Liver (tissue), 9 donors: ENCODE data around the gene STK32C. TPM values are rescaled to one million over a fixed set of nuclear protein-coding genes. Genes with fewer than 3 reads are reported as not detected.

ENCODE experiments used
- DNase-seq: peaks from one replicate; pipeline ENCODE4 v3.0.0-alpha.2; 2017; ENCODE audit warnings: low spot score
- H3K27ac ChIP-seq, 2 donors: one replicate each; pipeline ENCODE4 v1.7.0; 2013; ENCODE audit warnings: inconsistent platforms in 2 of 2, low read length in 2 of 2, control low read depth in 1 of 2, low read depth in 1 of 2, mild to moderate bottlenecking in 1 of 2
- H3K27me3 ChIP-seq, 4 donors: one replicate each; pipeline versions ENCODE4 v1.6.1 to v1.7.0; 2013; ENCODE audit warnings: low read length in 3 of 4, inconsistent platforms in 1 of 4, mild to moderate bottlenecking in 1 of 4, moderate library complexity in 1 of 4; ENCODE audit not compliant: control insufficient read depth in 4 of 4, insufficient read depth in 4 of 4
- H3K36me3 ChIP-seq, 4 donors: one replicate each; pipeline versions ENCODE4 v1.6.1 to v1.7.0; 2013; ENCODE audit warnings: low read length in 3 of 4, mild to moderate bottlenecking in 3 of 4, low read depth in 1 of 4, moderate library complexity in 1 of 4; ENCODE audit not compliant: control insufficient read depth in 4 of 4, insufficient read depth in 3 of 4
- H3K4me1 ChIP-seq, 4 donors: one replicate each; pipeline versions ENCODE4 v1.6.1 to v1.7.0; 2013; ENCODE audit warnings: low read length in 3 of 4, mild to moderate bottlenecking in 3 of 4, moderate library complexity in 1 of 4; ENCODE audit not compliant: control insufficient read depth in 4 of 4, insufficient read depth in 4 of 4
- H3K4me3 ChIP-seq, 3 donors: one replicate each; pipeline versions ENCODE4 v1.6.1 to v1.7.0; 2013; ENCODE audit warnings: low read length in 3 of 3, control low read depth in 1 of 3, low read depth in 1 of 3, mild to moderate bottlenecking in 1 of 3
- H3K9ac ChIP-seq, 2 donors: one replicate each; pipeline ENCODE4 v1.7.0; 2013; ENCODE audit warnings: low read length in 2 of 2, mild to moderate bottlenecking in 2 of 2, moderate library complexity in 2 of 2, control low read depth in 1 of 2, low read depth in 1 of 2
- H3K9me3 ChIP-seq, 4 donors: one replicate each; pipeline versions ENCODE4 v1.6.1 to v1.7.0; 2013; ENCODE audit warnings: low read length in 3 of 4; ENCODE audit not compliant: control insufficient read depth in 4 of 4
- ATF3 ChIP-seq: IDR thresholded peaks from 2 replicates; pipeline ENCODE4 v1.6.1; 2016; ENCODE audit warnings: antibody characterized with exemption
- CTCF ChIP-seq: fragments of 150-350 bp; IDR thresholded peaks from 2 replicates; pipeline ENCODE4 v1.5.1; 2017; ENCODE audit warnings: improper control_type of control experiment, low read depth, low read length; ENCODE audit not compliant: missing input control
- EGR1 ChIP-seq, 2 donors: IDR thresholded peaks; 2 replicates each; pipeline ENCODE4 v1.6.1; 2016 to 2018; ENCODE audit warnings: antibody characterized with exemption in 2 of 2, low read depth in 2 of 2
- FOXA1 ChIP-seq: IDR thresholded peaks from 2 replicates; pipeline ENCODE4 v1.6.1; 2016; ENCODE audit warnings: antibody characterized with exemption
- FOXA2 ChIP-seq: IDR thresholded peaks from 2 replicates; pipeline ENCODE4 v1.6.1; 2016; ENCODE audit warnings: antibody characterized with exemption
- GABPA ChIP-seq, 2 donors: IDR thresholded peaks in 1 of 2; conservative IDR thresholded peaks in 1 of 2; 2 replicates each; pipeline ENCODE4 v1.6.1; 2016; ENCODE audit warnings: antibody characterized with exemption in 2 of 2, mild to moderate bottlenecking in 1 of 2, moderate library complexity in 1 of 2
- HNF4A ChIP-seq, 2 donors: conservative IDR thresholded peaks; 2 replicates each; pipeline ENCODE4 v1.6.1; 2016; ENCODE audit warnings: antibody characterized with exemption in 2 of 2, mild to moderate bottlenecking in 2 of 2
- JUND ChIP-seq, 2 donors: IDR thresholded peaks; 2 replicates each; pipeline ENCODE4 v1.6.1; 2016; ENCODE audit warnings: antibody characterized with exemption in 2 of 2
- MAX ChIP-seq: IDR thresholded peaks from 2 replicates; pipeline ENCODE4 v1.6.1; 2016; ENCODE audit warnings: antibody characterized with exemption
- RAD21 ChIP-seq, 2 donors: IDR thresholded peaks; 2 replicates each; pipeline ENCODE4 v1.6.1; 2016; ENCODE audit warnings: antibody characterized with exemption in 2 of 2, mild to moderate bottlenecking in 2 of 2
- REST ChIP-seq: IDR thresholded peaks from 2 replicates; pipeline ENCODE4 v1.6.1; 2016; ENCODE audit warnings: antibody characterized with exemption, mild to moderate bottlenecking
- RXRA ChIP-seq, 2 donors: IDR thresholded peaks; 2 replicates each; pipeline ENCODE4 v1.6.1; 2017 to 2018; ENCODE audit warnings: antibody characterized with exemption in 2 of 2, mild to moderate bottlenecking in 1 of 2
- SP1 ChIP-seq: IDR thresholded peaks from 2 replicates; pipeline ENCODE4 v1.6.1; 2018; ENCODE audit warnings: antibody characterized with exemption, mild to moderate bottlenecking
- YY1 ChIP-seq: IDR thresholded peaks from 2 replicates; pipeline ENCODE4 v1.6.1; 2016; ENCODE audit warnings: antibody characterized with exemption, mild to moderate bottlenecking
- ZBTB33 ChIP-seq: IDR thresholded peaks from 2 replicates; pipeline ENCODE4 v1.6.1; 2016; ENCODE audit warnings: antibody characterized with exemption
- WGBS: extraction: QIAGEN DNeasy Blood & Tissue Kit; methylation state at CpG from one replicate; pipeline ENCODE4 v1.1.7; 2013; 5-methylcytosine and 5-hydroxymethylcytosine counted together
- polyA plus RNA-seq, 2 donors: library from polyadenylated mRNA; stranded (reverse) in 1 of 2; unstranded in 1 of 2; fragments of 200-250 nt in 1 of 2; fragments of >200 nt in 1 of 2; fragmentation: Nextera tagmentation in 1 of 2; extraction: Ambion mirVana in 1 of 2; gene quantifications; one replicate each; pipeline versions ENCODE4 v1.2.1 to v1.2.3, GENCODE V29; 2013 to 2015
- total RNA-seq, 2 donors: library from RNA; depleted of rRNA; stranded (reverse); fragments of >200 nt; gene quantifications; one replicate each; pipeline ENCODE4 v1.2.3, GENCODE V29; 2014
- donor health status: healthy.
- donor health status: healthy.
- donor health status: healthy.
- donor health status: healthy.
- donor health status: healthy.

STK32C gene
- total and polyA plus RNA-seq, 4 donors: 1.8 to 4.6 (median 2.2) TPM

GRCh38 chr10:132175907-132176581 is 131.7 kb downstream of the STK32C start:
- Histone ChIP-seq H3K36me3 (no peaks in the 10 kb centered on the region), H3K27me3 (peaks cover 0 to 9% (median 5%) of the 10 kb centered on the region in 4 donors), H3K4me3 (no peak overlapping the region), H3K27ac (no peak overlapping the region), H3K9ac (no peak overlapping the region), H3K4me1 (no peaks in the 10 kb centered on the region), H3K9me3 (no peaks in the 10 kb centered on the region)
- DNase-seq: no peak
- 12% methylated on average over 16 of the region's 16 CpGs for WGBS
- TF ChIP-seq JUND (IDR thresholded peaks at IDR 0.05) (no peak), REST (no peak), CTCF (no peak), HNF4A (conservative IDR thresholded peaks at IDR 0.05) (no peak), ZBTB33 (no peak), FOXA1 (no peak), RXRA (IDR thresholded peaks at IDR 0.05) (no peak), YY1 (no peak), SP1 (no peak), EGR1 (IDR thresholded peaks at IDR 0.05; ENCODE audit: low read depth in 2 of 2) (no peak), ATF3 (no peak), MAX (no peak)

- DNase-seq: no peak
- H3K27me3 ChIP-seq: peaks cover 0 to 9% (median 5%) of the 10 kb centered on the region in 4 donors
- H3K9ac ChIP-seq: no peak overlapping the region
- H3K36me3 ChIP-seq: no peaks in the 10 kb centered on the region
- no peak for TF ChIP-seq FOXA1
- TF ChIP-seq CTCF: no peak
- no peak for TF ChIP-seq ZBTB33
- no peak for TF ChIP-seq EGR1 (IDR thresholded peaks at IDR 0.05; ENCODE audit: low read depth in 2 of 2)
- TF ChIP-seq HNF4A (conservative IDR thresholded peaks at IDR 0.05): no peak
- TF ChIP-seq RAD21 (IDR thresholded peaks at IDR 0.05): no peak
- TF ChIP-seq GABPA (IDR thresholded peaks at IDR 0.05 in 1 of 2, conservative IDR thresholded peaks at IDR 0.05 in 1 of 2): no peak
- no peak for TF ChIP-seq FOXA2
- no peak for TF ChIP-seq JUND (IDR thresholded peaks at IDR 0.05)
- no peak for TF ChIP-seq MAX
- no peaks in the 10 kb centered on the region for H3K4me1 ChIP-seq
- no peak overlapping the region for H3K4me3 ChIP-seq
- WGBS: 58% methylated on average over 6 of the region's 6 CpGs
- no peak overlapping the region for H3K27ac ChIP-seq
- H3K9me3 ChIP-seq: no peaks in the 10 kb centered on the region
Measured at GRCh38 chr10:132175408-132175807, 132.3 kb downstream of the STK32C start.
